Stomach (tissue), 4 donors: ENCODE results near the gene BTNL9.

Experiments used
- EP300 ChIP-seq: sonication (generic); formaldehyde crosslinking; IDR thresholded peaks from one replicate; pipeline ENCODE4 v1.6.1; 2017; ENCODE audit warnings: antibody characterized with exemption
- POLR2A ChIP-seq, 4 donors: fragments of 450-650 bp; IDR thresholded peaks; one replicate each; pipeline ENCODE4 v1.6.1; 2016; ENCODE audit warnings: antibody characterized with exemption in 4 of 4, control low read depth in 2 of 4, mild to moderate bottlenecking in 1 of 4, moderate library complexity in 1 of 4
- POLR2AphosphoS5 ChIP-seq, 3 donors: sonication (generic); formaldehyde crosslinking; IDR thresholded peaks; one replicate each; pipeline ENCODE4 v1.6.1; 2016; ENCODE audit warnings: antibody characterized with exemption in 3 of 3
- TF ChIP-seq, protein P1 (sequence below), 7 experiments: fragments of 450-650 bp in 4 of 7; fragments of 200-600 bp in 3 of 7; sonication (generic) in 3 of 7; IDR thresholded peaks; one replicate each; pipeline ENCODE4 v1.5.1; 2016 to 2019; ENCODE audit warnings: antibody characterized with exemption in 7 of 7, control low read depth in 2 of 7, mild to moderate bottlenecking in 1 of 7

DNA sequence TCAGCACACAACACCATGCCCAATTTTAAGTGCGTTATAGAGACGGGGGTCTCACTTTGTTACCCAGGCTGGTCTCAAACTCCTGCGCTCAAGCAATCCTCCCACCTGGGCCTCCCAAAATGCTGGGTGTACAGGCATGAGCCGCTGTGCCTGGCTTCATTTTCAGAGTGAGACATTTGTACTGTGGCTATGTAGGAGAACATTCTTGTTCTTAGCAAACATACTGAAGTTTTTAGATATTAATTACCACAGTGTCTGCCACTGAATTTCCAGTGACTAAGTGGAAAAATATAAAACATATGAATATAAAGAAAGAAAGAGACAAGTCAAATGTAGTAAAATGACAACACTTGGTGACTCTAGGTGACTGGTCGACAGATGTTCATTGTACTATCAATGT is 20.9 kb downstream of the BTNL9 start:
- TF ChIP-seq, protein P1, sequence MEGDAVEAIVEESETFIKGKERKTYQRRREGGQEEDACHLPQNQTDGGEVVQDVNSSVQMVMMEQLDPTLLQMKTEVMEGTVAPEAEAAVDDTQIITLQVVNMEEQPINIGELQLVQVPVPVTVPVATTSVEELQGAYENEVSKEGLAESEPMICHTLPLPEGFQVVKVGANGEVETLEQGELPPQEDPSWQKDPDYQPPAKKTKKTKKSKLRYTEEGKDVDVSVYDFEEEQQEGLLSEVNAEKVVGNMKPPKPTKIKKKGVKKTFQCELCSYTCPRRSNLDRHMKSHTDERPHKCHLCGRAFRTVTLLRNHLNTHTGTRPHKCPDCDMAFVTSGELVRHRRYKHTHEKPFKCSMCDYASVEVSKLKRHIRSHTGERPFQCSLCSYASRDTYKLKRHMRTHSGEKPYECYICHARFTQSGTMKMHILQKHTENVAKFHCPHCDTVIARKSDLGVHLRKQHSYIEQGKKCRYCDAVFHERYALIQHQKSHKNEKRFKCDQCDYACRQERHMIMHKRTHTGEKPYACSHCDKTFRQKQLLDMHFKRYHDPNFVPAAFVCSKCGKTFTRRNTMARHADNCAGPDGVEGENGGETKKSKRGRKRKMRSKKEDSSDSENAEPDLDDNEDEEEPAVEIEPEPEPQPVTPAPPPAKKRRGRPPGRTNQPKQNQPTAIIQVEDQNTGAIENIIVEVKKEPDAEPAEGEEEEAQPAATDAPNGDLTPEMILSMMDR (IDR thresholded peaks at IDR 0.05), result no peak
- no peak for TF ChIP-seq POLR2A (IDR thresholded peaks at IDR 0.05)
- no peak for TF ChIP-seq POLR2AphosphoS5 (IDR thresholded peaks at IDR 0.05)
- no peak for TF ChIP-seq EP300
